H1 (cell line): Measurements from ENCODE around the gene ZRANB3. TPM values are rescaled to one million over a fixed set of nuclear protein-coding genes. Genes with fewer than 3 reads are reported as not detected.

Source experiments
- CHD1 ChIP-seq: IDR thresholded peaks from 2 replicates; pipeline ENCODE4 v1.6.1; 2012; ENCODE audit warnings: low read depth, low read length, improper control_type of control experiment
- CHD7 ChIP-seq: fragments of 300-600 bp; sonication (generic); IDR thresholded peaks from 2 replicates; pipeline ENCODE4 v1.7.1; 2012; ENCODE audit warnings: low read length, moderate library complexity, mild to moderate bottlenecking, inconsistent platforms; ENCODE audit not compliant: insufficient replicate concordance
- EGR1 ChIP-seq: IDR thresholded peaks from 2 replicates; pipeline ENCODE4 v1.6.1; 2011; ENCODE audit warnings: low read depth, low read length, borderline replicate concordance
- EZH2 ChIP-seq: fragments of 200-600 bp; sonication (generic); IDR thresholded peaks from 2 replicates; pipeline ENCODE4 v1.7.1; 2012; ENCODE audit warnings: low read depth, mild to moderate bottlenecking, moderate library complexity, low read length, inconsistent platforms; ENCODE audit not compliant: severe bottlenecking
- GABPA ChIP-seq: IDR thresholded peaks from 2 replicates; pipeline ENCODE4 v1.6.1; 2011; ENCODE audit warnings: mild to moderate bottlenecking, low read length, moderate library complexity, borderline replicate concordance; ENCODE audit not compliant: insufficient read depth
- KDM1A ChIP-seq: fragments of 200-600, 300-600 bp; sonication (generic); IDR thresholded peaks from 2 replicates; pipeline ENCODE4 v1.7.1; 2016; ENCODE audit warnings: mild to moderate bottlenecking, low read length, borderline replicate concordance
- MAX ChIP-seq: IDR thresholded peaks from 2 replicates; pipeline ENCODE4 v1.6.1; 2012; ENCODE audit warnings: inconsistent platforms
- SP4 ChIP-seq: IDR thresholded peaks from 2 replicates; pipeline ENCODE4 v1.6.1; 2012; ENCODE audit warnings: low read length, inconsistent platforms
- SRF ChIP-seq: IDR thresholded peaks from 2 replicates; pipeline ENCODE4 v1.6.1; 2011; ENCODE audit warnings: mild to moderate bottlenecking, low read depth, low read length, moderate library complexity
- USF2 ChIP-seq: IDR thresholded peaks from 2 replicates; pipeline ENCODE4 v1.6.1; 2011; ENCODE audit warnings: low read length, improper control_type of control experiment
- ZNF274 ChIP-seq: IDR thresholded peaks from 2 replicates; pipeline ENCODE4 v1.7.0; 2012; ENCODE audit warnings: low read length, borderline replicate concordance; ENCODE audit errors: extremely low read depth
- polyA plus RNA-seq, 7 experiments: library from polyadenylated mRNA; depleted of rRNA in 3 of 7; stranded (reverse) in 5 of 7; unstranded in 2 of 7; fragments of >200 nt in 5 of 7; fragments of 200-250 nt in 2 of 7; gene quantifications; 1 replicate in 5 of 7; 2 replicates in 1 of 7; 4 replicates in 1 of 7; pipeline versions ENCODE4 v1.2.1 to v1.2.3, GENCODE V29; 2011 to 2013; ENCODE audit warnings: missing spikeins in 2 of 7, mixed read lengths in 2 of 7
- total RNA-seq: library from RNA; stranded (reverse); fragmentation: NEBNext Ultra II Directional; extraction: Animal tissue kit (Norgen Biotek cat#: 25700); gene quantifications from 2 replicates; pipeline ENCODE4 v1.2.1, GENCODE V29; 2021

The ZRANB3 gene
- total and polyA plus RNA-seq, 2 of the 8 experiments (the other 6 are each of a cell fraction or from before 2014, with no cell fraction given), result 4.5 to 19.3 TPM

DNA sequence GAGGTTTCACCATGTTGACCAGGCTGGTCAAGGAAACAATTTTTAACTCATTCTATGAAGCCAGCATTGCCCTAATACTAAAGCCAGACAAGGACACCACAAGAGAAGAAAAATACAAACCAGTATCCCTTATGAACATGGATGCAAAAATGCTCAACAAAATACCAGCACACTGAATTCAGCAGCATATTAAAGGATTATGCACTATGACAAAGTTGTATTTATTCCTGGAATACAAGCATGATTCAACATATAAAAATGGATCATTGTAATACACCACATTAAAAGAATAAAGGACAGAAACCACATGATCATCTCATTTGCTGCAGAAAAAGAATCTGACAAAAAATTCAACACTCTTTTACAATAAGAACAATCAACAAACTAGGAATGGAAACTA, 340.2 kb downstream of the ZRANB3 start (continued):
- TF ChIP-seq CHD7 (no peak), EGR1 (no peak), SP4 (no peak), KDM1A (no peak), ZNF274 (no peak), MAX (no peak), EZH2 (no peak), GABPA (no peak), USF2 (no peak), CHD1 (no peak), SRF (no peak)
